ENCODE data around the gene CCDC149.
"Not testable (repeated sequence)": the region's sequence is repeated elsewhere in the genome, so short reads cannot be mapped to it uniquely, and the experiment has no call there.

CCDC149 gene

GRCh38 chr4:24920008-24920407 lies 7.2 kb upstream of the CCDC149 start:
- peaks cover 0 to 8% of the 10 kb centered on the region in 2 donors for H3K9me3 ChIP-seq (ENCODE audit: control insufficient read depth in 1 of 2, low read length in 2 of 2)
- no peaks in the 10 kb centered on the region for H3K4me1 ChIP-seq (ENCODE audit: control insufficient read depth in 1 of 2, insufficient read depth in 2 of 2, low read length in 2 of 2)
- no peaks in the 10 kb centered on the region for H3K36me3 ChIP-seq (ENCODE audit: control insufficient read depth in 1 of 2, insufficient read depth in 2 of 2, low read length in 2 of 2)
- H3K4me3 ChIP-seq (ENCODE audit: low read depth in 1 of 2, low read length in 2 of 2), result no peak overlapping the region
- no peak overlapping the region for H3K27ac ChIP-seq (ENCODE audit: low read depth, low read length)
- H3K27me3 ChIP-seq (ENCODE audit: control insufficient read depth in 1 of 2, insufficient read depth in 2 of 2, low read length in 2 of 2), result no peaks in the 10 kb centered on the region
- H3K9ac ChIP-seq (ENCODE audit: low read depth in 1 of 2, low read length in 2 of 2), result no peak overlapping the region

GRCh38 chr4:24917076-24917856 lies 4.4 kb upstream of the CCDC149 start:
- Histone ChIP-seq H3K27ac (ENCODE audit: low read depth, low read length) (no peak overlapping the region), H3K4me1 (ENCODE audit: control insufficient read depth in 1 of 2, insufficient read depth in 2 of 2, low read length in 2 of 2) (peaks cover under 1 to 3% of the 10 kb centered on the region in 2 donors), H3K4me3 (ENCODE audit: low read depth in 1 of 2, low read length in 2 of 2) (no peak overlapping the region), H3K9me3 (ENCODE audit: control insufficient read depth in 1 of 2, low read length in 2 of 2) (peaks cover 0 to 8% of the 10 kb centered on the region in 2 donors), H3K27me3 (ENCODE audit: control insufficient read depth in 1 of 2, insufficient read depth in 2 of 2, low read length in 2 of 2) (no peaks in the 10 kb centered on the region), H3K36me3 (ENCODE audit: control insufficient read depth in 1 of 2, insufficient read depth in 2 of 2, low read length in 2 of 2) (no peaks in the 10 kb centered on the region), H3K9ac (ENCODE audit: low read depth in 1 of 2, low read length in 2 of 2) (no peak overlapping the region)

- Histone ChIP-seq H3K36me3 (ENCODE audit: control insufficient read depth in 1 of 2, insufficient read depth in 2 of 2, low read length in 2 of 2) (peaks cover 0 to 2% of the 10 kb centered on the region in 2 donors), H3K9ac (ENCODE audit: low read depth in 1 of 2, low read length in 2 of 2) (no peak overlapping the region), H3K27me3 (ENCODE audit: control insufficient read depth in 1 of 2, insufficient read depth in 2 of 2, low read length in 2 of 2) (no peaks in the 10 kb centered on the region), H3K4me3 (ENCODE audit: low read depth in 1 of 2, low read length in 2 of 2) (no peak overlapping the region), H3K4me1 (ENCODE audit: control insufficient read depth in 1 of 2, insufficient read depth in 2 of 2, low read length in 2 of 2) (peaks cover 3 to 12% of the 10 kb centered on the region in 2 donors), H3K27ac (ENCODE audit: low read depth, low read length) (no peak overlapping the region), H3K9me3 (ENCODE audit: control insufficient read depth in 1 of 2, low read length in 2 of 2) (peaks cover under 1 to 8% of the 10 kb centered on the region in 2 donors)
Observed at GRCh38 chr4:24915121-24915922, 2.5 kb upstream of the CCDC149 start.

GRCh38 chr4:24914460-24914859 lies 1.6 kb upstream of the CCDC149 start:
- Histone ChIP-seq H3K4me1 (ENCODE audit: control insufficient read depth in 1 of 2, insufficient read depth in 2 of 2, low read length in 2 of 2) (peaks cover 3 to 12% of the 10 kb centered on the region in 2 donors), H3K4me3 (ENCODE audit: low read depth in 1 of 2, low read length in 2 of 2) (no peak overlapping the region), H3K9ac (ENCODE audit: low read depth in 1 of 2, low read length in 2 of 2) (no peak overlapping the region), H3K27me3 (ENCODE audit: control insufficient read depth in 1 of 2, insufficient read depth in 2 of 2, low read length in 2 of 2) (no peaks in the 10 kb centered on the region), H3K27ac (ENCODE audit: low read depth, low read length) (no peak overlapping the region), H3K9me3 (ENCODE audit: control insufficient read depth in 1 of 2, low read length in 2 of 2) (peaks cover 0 to 8% of the 10 kb centered on the region in 2 donors), H3K36me3 (ENCODE audit: control insufficient read depth in 1 of 2, insufficient read depth in 2 of 2, low read length in 2 of 2) (peaks cover 3 to 10% of the 10 kb centered on the region in 2 donors)

GRCh38 chr4:24913119-24913485 lies 260 bp upstream of the CCDC149 start:
- Histone ChIP-seq H3K27me3 (ENCODE audit: control insufficient read depth in 1 of 2, insufficient read depth in 2 of 2, low read length in 2 of 2) (no peaks in the 10 kb centered on the region), H3K9ac (ENCODE audit: low read depth in 1 of 2, low read length in 2 of 2) (peak overlapping the region in 1 of 2 donors; percentile 47), H3K27ac (ENCODE audit: low read depth, low read length) (no peak overlapping the region), H3K9me3 (ENCODE audit: control insufficient read depth in 1 of 2, low read length in 2 of 2) (peaks cover 0 to 13% of the 10 kb centered on the region in 2 donors), H3K4me3 (ENCODE audit: low read depth in 1 of 2, low read length in 2 of 2) (peak overlapping the region; percentile 57 to 70), H3K4me1 (ENCODE audit: control insufficient read depth in 1 of 2, insufficient read depth in 2 of 2, low read length in 2 of 2) (peaks cover 3 to 12% of the 10 kb centered on the region in 2 donors), H3K36me3 (ENCODE audit: control insufficient read depth in 1 of 2, insufficient read depth in 2 of 2, low read length in 2 of 2) (peaks cover 3 to 13% of the 10 kb centered on the region in 2 donors)

GRCh38 chr4:24910499-24910898 lies 2.3 kb downstream of the CCDC149 start:
- Histone ChIP-seq H3K9ac (ENCODE audit: low read depth in 1 of 2, low read length in 2 of 2) (no peak overlapping the region), H3K4me3 (ENCODE audit: low read depth in 1 of 2, low read length in 2 of 2) (no peak overlapping the region), H3K4me1 (ENCODE audit: control insufficient read depth in 1 of 2, insufficient read depth in 2 of 2, low read length in 2 of 2) (peaks cover 3 to 12% of the 10 kb centered on the region in 2 donors), H3K36me3 (ENCODE audit: control insufficient read depth in 1 of 2, insufficient read depth in 2 of 2, low read length in 2 of 2) (peaks cover 3 to 13% of the 10 kb centered on the region in 2 donors), H3K9me3 (ENCODE audit: control insufficient read depth in 1 of 2, low read length in 2 of 2) (peaks cover 0 to 13% of the 10 kb centered on the region in 2 donors), H3K27me3 (ENCODE audit: control insufficient read depth in 1 of 2, insufficient read depth in 2 of 2, low read length in 2 of 2) (no peaks in the 10 kb centered on the region), H3K27ac (ENCODE audit: low read depth, low read length) (no peak overlapping the region)

- peaks cover 3 to 13% of the 10 kb centered on the region in 2 donors for H3K36me3 ChIP-seq (ENCODE audit: control insufficient read depth in 1 of 2, insufficient read depth in 2 of 2, low read length in 2 of 2)
- peaks cover 0 to 13% of the 10 kb centered on the region in 2 donors for H3K9me3 ChIP-seq (ENCODE audit: control insufficient read depth in 1 of 2, low read length in 2 of 2)
- not testable (repeated sequence) for H3K27me3 ChIP-seq (ENCODE audit: control insufficient read depth in 1 of 2, insufficient read depth in 2 of 2, low read length in 2 of 2); H3K4me3 ChIP-seq (ENCODE audit: low read depth in 1 of 2, low read length in 2 of 2); H3K27ac ChIP-seq (ENCODE audit: low read depth, low read length); H3K9ac ChIP-seq (ENCODE audit: low read depth in 1 of 2, low read length in 2 of 2)
- peaks cover 3 to 12% of the 10 kb centered on the region in 2 donors for H3K4me1 ChIP-seq (ENCODE audit: control insufficient read depth in 1 of 2, insufficient read depth in 2 of 2, low read length in 2 of 2)
Observed at GRCh38 chr4:24909606-24910005, 3.2 kb downstream of the CCDC149 start.

GRCh38 chr4:24897639-24898038 lies 15.2 kb downstream of the CCDC149 start:
- no peak overlapping the region for H3K27ac ChIP-seq (ENCODE audit: low read depth, low read length)

GRCh38 chr4:24896977-24897376 lies 15.9 kb downstream of the CCDC149 start:
- H3K36me3 ChIP-seq (ENCODE audit: control insufficient read depth in 1 of 2, insufficient read depth in 2 of 2, low read length in 2 of 2), result no peaks in the 10 kb centered on the region

More at GRCh38 chr4:24897639-24898038, 15.2 kb downstream of the CCDC149 start:
- no peak overlapping the region for H3K4me3 ChIP-seq (ENCODE audit: low read depth in 1 of 2, low read length in 2 of 2)
- H3K36me3 ChIP-seq (ENCODE audit: control insufficient read depth in 1 of 2, insufficient read depth in 2 of 2, low read length in 2 of 2), result no peaks in the 10 kb centered on the region
- H3K4me1 ChIP-seq (ENCODE audit: control insufficient read depth in 1 of 2, insufficient read depth in 2 of 2, low read length in 2 of 2), result no peaks in the 10 kb centered on the region
- H3K9ac ChIP-seq (ENCODE audit: low read depth in 1 of 2, low read length in 2 of 2), result no peak overlapping the region
- H3K27me3 ChIP-seq (ENCODE audit: control insufficient read depth in 1 of 2, insufficient read depth in 2 of 2, low read length in 2 of 2), result no peaks in the 10 kb centered on the region
- no peaks in the 10 kb centered on the region for H3K9me3 ChIP-seq (ENCODE audit: control insufficient read depth in 1 of 2, low read length in 2 of 2)

GRCh38 chr4:24896056-24896455 lies 16.8 kb downstream of the CCDC149 start:
- Histone ChIP-seq H3K27me3 (ENCODE audit: control insufficient read depth in 1 of 2, insufficient read depth in 2 of 2, low read length in 2 of 2) (no peaks in the 10 kb centered on the region), H3K4me3 (ENCODE audit: low read depth in 1 of 2, low read length in 2 of 2) (no peak overlapping the region), H3K4me1 (ENCODE audit: control insufficient read depth in 1 of 2, insufficient read depth in 2 of 2, low read length in 2 of 2) (no peaks in the 10 kb centered on the region), H3K36me3 (ENCODE audit: control insufficient read depth in 1 of 2, insufficient read depth in 2 of 2, low read length in 2 of 2) (no peaks in the 10 kb centered on the region), H3K9ac (ENCODE audit: low read depth in 1 of 2, low read length in 2 of 2) (no peak overlapping the region), H3K9me3 (ENCODE audit: control insufficient read depth in 1 of 2, low read length in 2 of 2) (no peaks in the 10 kb centered on the region), H3K27ac (ENCODE audit: low read depth, low read length) (no peak overlapping the region)

More at GRCh38 chr4:24896977-24897376, 15.9 kb downstream of the CCDC149 start:
- Histone ChIP-seq H3K4me1 (ENCODE audit: control insufficient read depth in 1 of 2, insufficient read depth in 2 of 2, low read length in 2 of 2) (no peaks in the 10 kb centered on the region), H3K9ac (ENCODE audit: low read depth in 1 of 2, low read length in 2 of 2) (no peak overlapping the region), H3K27ac (ENCODE audit: low read depth, low read length) (no peak overlapping the region), H3K4me3 (ENCODE audit: low read depth in 1 of 2, low read length in 2 of 2) (no peak overlapping the region), H3K9me3 (ENCODE audit: control insufficient read depth in 1 of 2, low read length in 2 of 2) (no peaks in the 10 kb centered on the region), H3K27me3 (ENCODE audit: control insufficient read depth in 1 of 2, insufficient read depth in 2 of 2, low read length in 2 of 2) (no peaks in the 10 kb centered on the region)
